ENCODE results near the gene VPS51. TPM values are rescaled to one million over a fixed set of nuclear protein-coding genes. Genes with fewer than 3 reads are reported as not detected.
A peak's percentile ranks its signal among the peaks of the same experiment; 100 is the strongest.

The VPS51 gene
- 100 to 1,000 TPM in 7 of 10 donors, 10 to 100 TPM in 3; 75.4 to 150 (median 107) TPM for polyA plus RNA-seq (ENCODE audit: insufficient read length in 10 of 10)
- long read RNA-seq, donor 1, transcript VPS51-201 (10 exons, 2,714 nt) = major isoform, 17 of 54 reads
- long read RNA-seq, donor 1, partial matches to known transcripts = 36 of 54 reads
- long read RNA-seq, donor 1, other reads (novel, unspliced or antisense) = 0 of 54 reads
- long read RNA-seq, donor 2, transcript VPS51-201 (10 exons, 2,714 nt) = major isoform, 16 of 21 reads
- long read RNA-seq, donor 2, partial matches to known transcripts = 5 of 21 reads
- long read RNA-seq, donor 2, other reads (novel, unspliced or antisense) = 0 of 21 reads
- long read RNA-seq, donor 3 = 0 reads
- long read RNA-seq, donor 4, transcript VPS51-201 (10 exons, 2,714 nt) = major isoform, 10 of 11 reads
- long read RNA-seq, donor 4, partial matches to known transcripts = 0 of 11 reads
- long read RNA-seq, donor 4, other reads (novel, unspliced or antisense) = 0 of 11 reads
- long read RNA-seq, donor 5, transcript VPS51-201 (10 exons, 2,714 nt) = major isoform, 8 of 4,458 reads
- long read RNA-seq, donor 5, partial matches to known transcripts = 889 of 4,458 reads
- long read RNA-seq, donor 5, other reads (novel, unspliced or antisense) = 3,561 of 4,458 reads
- long read RNA-seq, donor 6, transcript VPS51-201 (10 exons, 2,714 nt) = major isoform, 31 of 62 reads
- long read RNA-seq, donor 6, partial matches to known transcripts = 31 of 62 reads
- long read RNA-seq, donor 6, other reads (novel, unspliced or antisense) = 0 of 62 reads
- long read RNA-seq, donor 7, transcript VPS51-201 (10 exons, 2,714 nt) = major isoform, 10 of 28 reads
- long read RNA-seq, donor 7, partial matches to known transcripts = 18 of 28 reads
- long read RNA-seq, donor 7, other reads (novel, unspliced or antisense) = 0 of 28 reads
- long read RNA-seq, donor 8, transcript VPS51-201 (10 exons, 2,714 nt) = major isoform, 11 of 32 reads
- long read RNA-seq, donor 8, partial matches to known transcripts = 18 of 32 reads
- long read RNA-seq, donor 8, other reads (novel, unspliced or antisense) = 0 of 32 reads
- long read RNA-seq, donor 9, partial matches to known transcripts = 0 of 1 reads
- long read RNA-seq, donor 9, other reads (novel, unspliced or antisense) = 0 of 1 reads

- peak; percentile 91 to 94 (median 92) for DNase-seq
These were observed at the start of gene VPS51 for GRCh38 chr11:65095974-65096806. Gene VPS51, plus strand, starts transcription at chr11:65096214. Its CDS starts 37 bp downstream, at chr11:65096251.

DNA sequence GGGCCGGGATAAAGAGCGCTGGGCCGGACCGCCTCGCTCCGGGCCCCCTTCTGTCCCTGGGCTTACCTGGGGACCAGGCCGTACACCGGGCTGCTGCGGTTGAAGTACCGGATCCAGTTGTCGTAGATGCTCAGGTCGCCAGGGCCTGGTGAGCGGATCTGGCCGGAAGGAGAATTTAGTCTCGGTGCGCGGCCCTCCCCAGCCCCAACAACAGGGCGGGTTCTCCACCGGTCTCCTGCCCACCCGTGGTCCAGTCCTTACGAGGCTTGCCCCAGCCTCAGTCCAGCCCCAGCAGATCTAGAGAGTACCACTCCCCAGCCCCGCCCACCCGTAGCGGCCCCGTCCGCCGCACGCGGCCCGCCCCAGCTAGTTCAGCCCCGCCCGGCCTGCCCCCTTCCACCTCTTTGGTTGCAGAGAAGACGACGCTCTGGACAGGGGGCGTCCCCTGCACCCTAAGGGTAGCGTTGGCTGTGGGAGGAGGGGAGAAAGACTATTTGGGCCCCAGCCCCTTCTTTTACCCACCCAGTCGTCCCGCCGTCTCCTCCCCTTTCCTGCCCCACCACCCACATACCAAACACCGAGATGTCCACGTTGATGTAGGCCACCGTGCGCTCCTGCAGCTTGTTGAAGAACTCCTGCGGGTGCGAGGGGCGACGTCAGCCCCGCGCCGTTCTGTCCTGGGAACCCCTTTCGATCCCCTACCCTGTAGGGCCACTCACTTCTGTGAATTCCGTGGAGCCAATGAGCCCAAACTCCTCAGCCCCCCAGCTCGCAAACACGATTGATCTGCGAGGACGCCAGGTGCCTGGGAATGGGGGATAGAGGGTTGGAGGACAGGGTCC is 48.2 kb upstream of the VPS51 start:
- DNase-seq = peak in 1 of 3 donors; percentile 66

GRCh38 chr11:65051398-65051858 is 44.6 kb upstream of the VPS51 start:
- DNase-seq = no peak

- DNase-seq = no peak
These were observed 42.0 kb upstream of the VPS51 start for GRCh38 chr11:65053827-65054508.

DNA sequence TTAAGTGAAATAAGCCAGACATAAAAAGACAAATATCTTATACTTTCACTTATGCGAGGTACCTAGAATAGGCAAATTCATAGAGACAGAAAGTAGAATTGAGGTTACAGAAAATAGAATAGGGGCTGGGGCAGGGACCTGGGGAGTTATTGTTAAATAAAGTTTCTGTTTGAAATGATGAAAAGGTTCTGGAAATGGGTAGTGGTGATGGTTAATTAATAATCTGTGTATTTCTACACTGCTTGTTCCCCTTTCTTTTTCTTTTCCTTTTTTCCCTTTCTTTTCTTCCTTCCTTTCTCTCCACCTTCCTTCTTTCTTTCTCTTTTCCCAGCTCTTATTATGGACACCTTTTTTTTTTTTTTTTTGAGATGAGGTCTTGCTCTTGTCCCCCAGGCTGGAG is 40.5 kb upstream of the VPS51 start:
- DNase-seq = no peak

DNA sequence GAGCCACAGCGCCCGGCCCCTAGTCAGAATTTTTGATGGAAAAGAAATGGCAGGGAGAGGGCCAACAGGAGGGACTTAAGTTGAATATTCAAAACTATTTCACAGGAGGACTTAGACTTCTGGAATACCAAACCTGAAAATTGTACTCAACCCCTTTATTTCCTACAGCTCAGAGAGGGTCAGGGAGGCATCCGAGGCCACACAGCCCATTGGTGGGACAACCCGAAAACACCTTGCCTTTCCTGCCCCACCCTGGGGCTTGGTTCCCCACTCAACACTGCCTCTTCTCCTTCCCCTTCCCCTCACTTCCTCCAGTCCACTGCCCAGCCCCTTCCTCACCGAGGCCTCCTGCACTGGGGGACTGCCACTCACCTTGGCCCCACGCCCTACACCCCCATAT is 39.0 kb upstream of the VPS51 start:
- no peak for DNase-seq

DNA sequence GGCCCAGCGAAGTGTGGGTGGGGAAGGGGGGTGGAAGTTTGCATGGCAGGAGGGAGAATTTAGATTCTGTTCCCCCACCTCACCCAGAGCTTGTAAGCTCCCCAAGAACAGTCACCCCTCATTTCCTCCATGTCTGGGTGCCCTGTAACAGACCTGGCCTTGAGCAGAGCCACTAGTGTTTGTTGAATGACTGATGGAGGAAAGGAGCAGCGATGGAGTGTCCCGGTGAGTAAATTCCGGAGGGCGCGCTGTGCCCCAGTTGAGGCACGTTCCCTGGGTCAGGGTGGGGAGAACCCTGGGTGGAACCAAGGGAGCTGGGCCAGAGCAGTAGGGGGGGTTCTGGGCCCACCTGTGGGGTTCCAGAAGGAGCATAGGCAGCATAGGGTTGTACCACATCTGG is 38.5 kb upstream of the VPS51 start:
- DNase-seq = no peak

GRCh38 chr11:65058012-65058411 is 38.0 kb upstream of the VPS51 start:
- DNase-seq = no peak

DNA sequence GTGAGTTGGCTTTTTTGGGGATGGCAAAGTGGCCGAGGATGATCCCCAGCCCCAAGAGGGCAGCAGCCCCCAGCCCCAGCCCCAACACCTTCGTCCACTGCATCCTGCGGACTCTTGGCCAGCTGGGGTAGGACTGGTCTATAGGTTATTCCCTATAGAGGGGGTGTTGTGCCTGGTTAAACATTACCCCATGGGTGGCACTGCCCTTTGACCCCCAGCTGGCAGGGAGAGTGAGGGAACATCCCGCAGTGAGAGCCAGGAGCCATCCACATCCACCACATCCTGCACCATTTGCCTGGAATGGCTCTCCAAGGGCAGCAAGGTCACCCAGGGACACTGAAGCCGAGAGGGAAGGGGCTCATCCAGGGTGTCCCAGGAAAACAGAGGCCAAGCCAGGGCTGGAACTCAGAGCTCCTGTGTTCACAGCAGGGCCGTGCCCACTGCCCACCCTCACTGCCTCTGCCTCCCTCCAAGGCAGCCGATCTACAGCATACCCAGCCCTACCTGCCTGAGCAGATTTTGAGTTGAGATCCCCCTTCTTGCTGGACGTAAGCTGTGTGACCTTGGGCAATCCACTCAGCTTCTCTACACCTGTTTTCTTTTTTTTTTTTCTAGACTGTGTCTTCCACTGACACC is 37.5 kb upstream of the VPS51 start, which contains the start of gene NAALADL1:
NAALADL1 (minus strand) TSS at position 135 of the 636 bp plus-strand sequence; CDS start at position 103, 32 bp downstream.
- no peak for DNase-seq

GRCh38 chr11:65059523-65059922 is 36.5 kb upstream of the VPS51 start:
- DNase-seq = no peak

- DNase-seq = no peak
These were observed 35.8 kb upstream of the VPS51 start for GRCh38 chr11:65059959-65060824.

DNA sequence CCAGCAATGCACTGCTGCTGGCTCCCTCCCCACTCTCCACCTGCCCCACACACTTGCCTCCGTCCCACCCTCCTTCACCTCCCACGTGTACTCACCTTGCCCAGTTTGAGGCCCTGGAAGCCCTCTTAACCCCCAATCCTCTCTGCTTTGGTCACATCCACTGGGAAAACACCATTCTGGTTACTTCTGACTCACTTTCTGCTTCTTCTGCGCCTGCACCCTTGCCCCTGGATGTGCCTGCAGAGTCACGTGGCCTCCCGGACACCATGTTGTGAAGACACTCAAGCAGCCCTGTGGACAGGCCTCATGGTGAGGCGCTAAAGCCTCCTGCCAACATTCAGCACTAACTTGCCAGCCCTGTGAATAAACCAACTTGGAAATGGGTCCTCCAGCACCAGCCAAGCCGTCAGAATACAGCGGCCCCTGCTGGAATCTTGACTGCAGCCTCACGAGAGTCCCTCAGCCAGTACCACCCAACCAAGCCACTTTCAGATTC is 35.1 kb upstream of the VPS51 start:
- DNase-seq = no peak

- DNase-seq = no peak
These were observed 32.5 kb upstream of the VPS51 start for GRCh38 chr11:65063532-65063931.

- DNase-seq = no peak
These were observed 31.2 kb upstream of the VPS51 start for GRCh38 chr11:65064847-65065240.

- no peak for DNase-seq
These were observed 30.2 kb upstream of the VPS51 start for GRCh38 chr11:65065851-65066250.

- DNase-seq = no peak
These were observed 29.7 kb upstream of the VPS51 start for GRCh38 chr11:65066315-65066714.

DNA sequence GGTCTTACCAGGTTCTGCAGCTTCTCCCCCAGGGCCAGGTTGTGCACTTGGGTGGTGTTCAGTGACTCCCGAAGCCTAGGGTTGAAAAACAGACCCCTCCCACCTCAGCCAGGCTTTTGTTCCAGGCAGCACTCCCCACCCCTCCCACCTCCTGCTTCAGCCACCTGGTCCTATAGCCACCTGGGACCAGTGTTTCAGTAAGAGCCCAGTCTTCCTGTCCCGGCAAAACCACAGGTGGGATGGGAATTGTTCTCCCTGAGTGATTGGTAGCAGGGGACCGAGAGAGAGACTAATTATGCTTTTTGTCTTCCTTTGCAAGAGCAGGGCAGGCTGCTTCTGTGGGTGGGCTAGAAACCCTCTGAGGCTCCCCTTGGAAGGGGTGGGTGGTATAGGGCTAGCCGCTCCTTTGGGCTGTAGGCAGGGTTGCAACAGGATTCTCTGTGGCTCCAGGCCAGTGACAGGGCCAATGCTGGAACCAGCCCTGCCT is 29.2 kb upstream of the VPS51 start:
- DNase-seq = no peak

DNA sequence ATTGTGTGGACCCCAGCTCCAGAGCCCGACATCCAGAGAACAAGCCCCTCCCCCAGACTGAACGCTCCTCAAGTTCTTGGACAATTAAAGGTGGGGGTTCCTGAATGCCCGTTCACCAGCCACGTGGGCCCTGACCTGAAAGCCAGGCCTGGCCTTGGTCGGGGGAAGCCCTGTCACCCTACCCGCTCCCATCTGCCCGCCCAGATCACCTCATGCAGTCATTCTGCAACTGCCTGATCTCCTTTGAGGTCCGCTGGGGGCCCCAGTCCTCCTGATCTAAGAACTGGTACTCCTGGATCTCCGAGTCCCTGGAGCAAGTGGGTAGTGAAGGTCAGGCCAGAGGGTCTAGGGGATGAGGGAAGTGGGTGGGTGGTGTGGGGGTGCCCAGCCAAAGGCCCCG is 28.6 kb upstream of the VPS51 start:
- DNase-seq = no peak
